Stimulated activated CD4-positive, alpha-beta T cell treated with anti-CD3 and anti-CD28 coated beads, Interleukin-1b, Interleukin-23, amount 100 ng/mL, for 1 hour (primary cell): ENCODE data around the gene UNC93A.
"Not testable (repeated sequence)": the region's sequence is repeated elsewhere in the genome, so short reads cannot be mapped to it uniquely, and the experiment has no call there.

Source experiments
- DNase-seq, 2 donors: peaks; one replicate each; pipeline ENCODE4 v3.0.0-alpha.2; 2020; ENCODE audit warnings: low read depth in 2 of 2

The UNC93A gene

DNA sequence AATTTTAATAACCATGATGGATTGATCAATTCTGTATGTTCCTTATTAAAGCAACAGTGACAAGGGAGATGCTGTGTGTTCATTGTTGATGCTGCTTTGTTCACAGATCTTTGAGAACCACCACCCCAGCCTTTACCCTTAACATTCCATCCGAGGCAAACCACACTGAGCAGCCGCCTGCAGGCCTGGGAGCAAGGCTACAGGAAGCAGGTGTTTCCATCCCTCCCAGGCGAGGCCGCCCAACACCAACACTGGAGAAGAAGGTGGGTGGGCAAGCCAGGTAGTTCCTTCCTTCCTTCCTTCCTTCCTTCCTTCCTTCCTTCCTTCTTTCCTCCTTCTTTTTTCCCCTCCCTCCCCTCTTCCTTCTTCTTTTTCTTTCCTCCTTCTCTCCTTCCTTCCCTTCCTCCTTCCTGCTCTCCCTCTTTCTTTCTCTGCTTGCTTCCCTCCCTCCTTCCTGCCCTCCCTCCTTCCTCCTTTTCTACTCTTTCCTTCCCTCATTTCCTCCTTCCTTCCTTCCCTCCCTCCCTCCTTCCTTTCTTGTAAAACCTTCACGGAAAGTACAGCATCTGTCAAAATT is 47.5 kb downstream of the UNC93A start:
- no peak for DNase-seq

DNA sequence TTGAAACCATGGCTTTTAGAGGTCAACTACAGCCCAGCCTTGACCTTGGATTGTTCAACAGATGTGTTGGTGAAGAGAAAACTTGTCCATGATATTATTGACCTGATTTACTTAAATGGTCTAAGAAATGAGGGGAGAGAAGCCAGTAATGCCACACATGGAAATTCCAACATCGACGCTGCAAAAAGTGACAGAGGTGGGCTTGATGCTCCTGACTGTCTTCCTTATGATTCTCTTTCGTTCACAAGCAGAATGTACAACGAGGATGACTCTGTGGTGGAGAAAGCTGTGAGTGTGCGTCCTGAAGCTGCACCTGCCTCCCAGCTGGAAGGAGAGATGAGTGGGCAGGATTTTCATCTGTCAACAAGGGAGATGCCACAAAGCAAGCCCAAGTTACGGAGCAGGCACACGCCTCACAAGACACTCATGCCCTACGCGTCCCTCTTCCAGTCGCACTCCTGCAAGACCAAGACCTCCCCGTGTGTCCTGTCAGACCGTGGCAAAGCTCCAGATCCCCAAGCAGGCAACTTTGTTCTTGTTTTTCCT is 50.0 kb downstream of the UNC93A start:
- no peak for DNase-seq

DNA sequence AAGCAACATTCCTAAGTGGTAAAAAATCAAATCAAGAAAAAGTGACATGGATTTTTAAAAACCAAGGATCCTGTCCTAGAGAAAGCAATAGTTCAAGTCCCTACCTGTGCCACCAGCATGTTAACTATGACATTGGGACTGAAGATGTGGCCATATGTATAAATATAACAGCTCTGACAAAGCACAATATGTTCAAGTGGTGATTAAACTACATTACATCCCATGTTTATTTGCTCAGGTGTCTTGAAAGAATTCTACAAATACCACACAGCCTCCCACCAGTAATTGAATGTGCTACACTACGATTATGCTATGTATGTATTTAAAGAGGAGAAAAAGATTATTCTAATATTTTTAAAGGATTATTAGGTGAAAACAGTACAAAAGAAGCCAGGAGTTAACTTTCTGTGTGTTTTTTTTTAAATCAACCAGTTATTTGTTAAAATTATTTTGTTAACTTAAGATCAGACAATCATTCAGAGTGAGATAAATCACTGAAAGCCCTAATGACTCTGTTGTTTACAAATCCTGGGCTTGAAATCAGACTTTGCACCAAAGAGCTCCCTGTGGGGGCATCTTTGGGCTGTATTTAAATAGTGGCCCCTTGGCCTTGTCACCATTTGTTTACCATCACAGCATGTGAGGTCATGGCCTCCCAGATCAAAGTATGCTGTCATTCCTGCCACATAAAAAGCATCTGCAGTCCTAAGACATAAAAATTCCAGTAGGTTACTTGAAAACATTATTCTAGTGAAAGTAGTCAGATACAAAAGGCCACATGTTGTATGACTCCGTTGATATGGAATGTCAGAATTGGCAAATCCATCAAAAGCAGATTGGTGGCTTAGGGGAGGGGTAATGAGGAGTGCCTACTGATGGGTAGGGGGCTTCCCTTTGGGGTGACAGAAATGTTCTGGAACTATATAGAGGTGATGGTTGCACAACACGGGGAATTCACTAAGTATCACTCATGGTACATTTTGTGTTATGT is 50.8 kb downstream of the UNC93A start:
- DNase-seq = no peak

DNA sequence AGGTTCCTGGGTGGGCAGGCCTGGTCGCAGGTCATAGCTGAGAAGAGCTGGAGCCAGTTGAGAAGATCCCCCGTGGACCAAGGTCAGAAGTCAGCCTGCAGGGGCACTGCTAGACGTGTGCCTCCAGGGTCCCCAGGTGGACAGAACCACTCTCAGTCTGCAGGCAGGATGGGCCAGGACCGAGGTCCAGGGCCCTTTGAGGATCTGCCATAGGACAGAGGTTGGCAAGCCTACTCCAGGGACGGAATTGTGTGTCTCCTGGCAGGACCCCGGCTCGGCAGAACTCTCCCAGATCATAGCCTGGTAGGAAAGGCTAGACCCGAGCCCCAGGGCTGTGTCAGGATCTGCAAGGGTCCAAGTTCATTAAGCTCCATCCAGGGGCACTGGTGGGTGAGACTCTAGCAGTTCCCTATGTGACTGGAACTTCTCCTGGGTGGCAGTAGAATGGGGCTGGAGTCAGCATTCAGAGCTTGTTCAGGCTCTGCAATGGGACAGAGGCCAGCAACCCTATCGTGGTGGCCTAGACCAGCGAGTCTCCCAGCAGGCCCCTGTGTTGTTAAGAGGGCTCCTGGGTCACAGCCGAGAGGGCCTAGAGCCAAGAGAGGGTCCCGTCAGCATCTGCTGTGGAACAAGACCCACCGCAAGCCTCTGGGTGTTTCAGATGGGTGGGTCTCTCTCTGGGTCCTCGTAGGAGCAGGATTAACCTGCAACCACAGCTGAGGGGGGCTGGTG is 51.9 kb downstream of the UNC93A start:
- no peak for DNase-seq

DNA sequence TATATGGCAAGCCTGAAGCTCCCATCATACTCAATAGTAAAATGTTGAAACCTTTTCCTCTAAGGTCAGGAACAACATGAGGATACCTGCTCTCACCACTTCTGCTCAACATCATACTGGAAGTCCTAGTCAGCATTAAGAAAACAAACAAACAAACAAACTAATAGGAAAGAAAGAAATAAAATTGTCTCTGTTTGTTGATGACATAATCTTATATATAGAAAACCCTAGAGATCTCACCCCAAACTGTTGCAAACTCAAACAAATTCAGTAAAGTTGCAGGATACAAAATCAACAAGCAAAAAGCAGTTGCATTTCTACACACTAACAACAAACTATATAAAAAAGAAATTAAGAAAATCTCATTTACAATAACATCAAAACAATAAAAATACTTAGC is 54.2 kb downstream of the UNC93A start:
- no peak for DNase-seq

DNA sequence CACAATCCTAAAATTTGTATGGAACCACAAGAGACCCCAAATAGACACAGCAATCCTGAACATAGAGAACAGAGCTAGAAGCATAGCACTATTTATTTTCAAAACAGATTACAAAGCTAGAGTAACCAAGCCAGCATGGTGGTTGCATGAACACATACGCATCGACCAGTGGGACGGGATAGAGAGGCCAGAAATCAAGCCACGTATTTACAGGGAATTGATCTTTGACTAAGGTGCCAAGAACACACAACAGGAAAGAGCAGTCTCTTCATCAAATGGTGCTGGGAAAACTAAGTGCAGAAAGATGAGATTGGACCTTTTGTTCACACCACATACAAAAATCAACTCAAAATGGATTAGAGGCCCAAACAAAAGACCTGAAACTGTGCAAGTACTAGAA is 54.8 kb downstream of the UNC93A start:
- no peak for DNase-seq

DNA sequence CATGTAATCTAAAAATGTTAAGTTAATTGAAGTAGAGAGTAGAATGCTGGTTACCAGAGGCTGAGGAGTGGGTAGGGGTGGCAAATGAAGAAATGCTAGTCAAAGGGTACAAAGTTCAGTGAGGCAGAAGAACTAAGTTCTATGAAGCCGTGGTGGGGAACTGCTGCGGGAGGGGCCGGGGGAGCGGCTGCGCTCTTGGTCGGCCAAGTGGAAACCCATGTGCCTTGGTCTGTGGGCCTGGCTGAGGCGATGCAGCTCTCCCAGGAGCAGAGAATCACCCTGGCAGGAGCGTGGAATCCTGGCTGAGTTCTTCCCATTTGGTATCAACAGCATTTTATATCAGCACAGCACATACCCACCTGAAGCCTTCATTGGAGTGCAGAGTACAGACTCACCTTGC is 56.1 kb downstream of the UNC93A start:
- DNase-seq = no peak

DNA sequence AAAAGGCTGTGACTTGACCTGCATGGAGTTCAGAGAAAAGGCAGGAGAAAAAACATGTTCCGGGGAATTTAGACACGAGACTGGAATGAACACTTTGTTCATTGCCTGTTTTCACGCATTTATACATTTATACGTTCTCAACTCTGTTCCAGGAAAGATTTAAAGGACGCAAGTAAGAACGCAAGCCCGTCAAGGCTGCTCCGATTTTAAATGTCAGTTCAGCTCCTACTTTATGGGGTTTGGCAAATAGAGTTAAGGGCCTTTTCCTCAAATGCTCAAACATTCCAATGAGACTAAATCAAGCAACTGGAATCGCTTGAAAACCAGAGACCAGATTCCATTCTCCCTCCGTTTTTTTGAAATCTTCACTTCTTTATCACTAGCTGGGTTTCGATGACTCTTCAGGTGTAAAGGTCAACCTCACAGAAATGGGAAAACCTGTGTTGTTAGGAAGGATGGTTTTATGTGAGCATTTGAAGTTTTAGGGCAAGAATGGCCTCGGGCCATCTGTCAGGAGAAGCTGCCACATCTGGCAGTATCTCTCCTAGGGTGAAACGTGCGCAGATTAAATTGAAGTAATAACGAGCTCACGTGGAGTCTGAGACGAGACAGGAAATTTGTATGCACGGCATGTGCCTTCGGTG is 58.6 kb downstream of the UNC93A start:
- DNase-seq = no peak

DNA sequence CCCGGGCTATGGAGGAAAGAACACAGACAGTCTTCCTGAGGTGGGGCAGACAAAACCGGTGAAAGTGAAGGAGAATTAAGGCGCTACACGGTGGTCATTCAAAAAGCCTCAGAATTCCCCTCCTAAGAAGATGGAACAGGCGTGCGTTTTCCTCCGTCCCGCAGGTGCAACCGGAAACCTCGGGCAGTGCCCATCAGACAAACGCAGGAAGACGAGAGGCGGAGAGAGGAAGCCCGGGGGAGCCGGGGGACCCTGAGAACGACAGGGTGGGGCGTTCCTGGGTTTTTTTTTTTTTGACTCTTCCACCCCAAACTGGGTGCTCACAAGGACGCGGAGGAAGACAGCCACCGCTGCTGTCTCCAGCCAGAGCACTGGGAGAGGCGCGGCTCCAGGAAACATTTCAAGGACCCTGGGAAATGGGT is 59.2 kb downstream of the UNC93A start:
- DNase-seq = no peak

DNA sequence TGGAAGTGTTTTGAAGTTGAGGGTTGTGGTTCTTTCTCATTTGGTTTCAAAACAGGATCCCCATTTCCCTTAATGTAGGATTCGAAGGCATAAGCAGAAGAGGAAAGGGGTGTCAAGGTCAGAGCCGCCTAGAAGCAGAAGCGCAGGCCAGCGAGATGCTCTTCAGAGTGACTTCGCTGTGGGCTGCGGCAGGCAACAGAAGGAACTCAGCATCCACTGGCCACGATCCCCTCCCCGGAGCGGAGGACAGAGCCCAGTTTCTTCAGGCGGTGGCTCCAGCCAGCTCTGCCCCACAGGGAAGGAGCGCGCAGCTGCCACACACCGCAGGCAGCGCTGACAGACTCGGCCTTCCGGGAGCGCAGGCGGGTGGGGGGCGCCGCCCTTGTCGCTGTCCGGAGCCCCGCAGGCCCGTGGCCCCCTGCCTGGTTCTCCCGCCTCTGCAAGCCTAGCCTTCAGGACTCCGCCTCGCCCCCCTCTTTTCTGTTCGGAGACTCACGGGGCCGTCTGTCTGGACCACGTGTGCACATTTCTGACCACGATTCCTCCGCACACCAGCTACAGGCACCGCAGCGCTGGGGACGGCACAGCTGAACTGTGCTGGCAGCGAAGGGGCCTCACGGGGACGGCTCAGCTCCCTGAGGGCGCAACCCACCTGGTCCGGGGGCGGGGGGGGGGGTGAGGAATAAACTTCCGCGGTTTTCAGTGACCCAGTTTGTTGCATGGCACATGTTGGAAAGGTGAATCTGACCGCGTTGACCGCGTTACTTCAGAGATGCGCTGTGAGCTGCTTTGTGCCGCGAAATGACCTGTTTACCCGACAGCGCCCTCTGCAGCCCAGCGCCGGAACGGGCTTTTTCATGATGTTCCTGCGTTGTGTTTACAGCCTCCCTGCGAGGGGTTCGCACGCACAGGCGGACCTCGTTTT is 59.9 kb downstream of the UNC93A start:
- peak; percentile 62 to 72 for DNase-seq

DNA sequence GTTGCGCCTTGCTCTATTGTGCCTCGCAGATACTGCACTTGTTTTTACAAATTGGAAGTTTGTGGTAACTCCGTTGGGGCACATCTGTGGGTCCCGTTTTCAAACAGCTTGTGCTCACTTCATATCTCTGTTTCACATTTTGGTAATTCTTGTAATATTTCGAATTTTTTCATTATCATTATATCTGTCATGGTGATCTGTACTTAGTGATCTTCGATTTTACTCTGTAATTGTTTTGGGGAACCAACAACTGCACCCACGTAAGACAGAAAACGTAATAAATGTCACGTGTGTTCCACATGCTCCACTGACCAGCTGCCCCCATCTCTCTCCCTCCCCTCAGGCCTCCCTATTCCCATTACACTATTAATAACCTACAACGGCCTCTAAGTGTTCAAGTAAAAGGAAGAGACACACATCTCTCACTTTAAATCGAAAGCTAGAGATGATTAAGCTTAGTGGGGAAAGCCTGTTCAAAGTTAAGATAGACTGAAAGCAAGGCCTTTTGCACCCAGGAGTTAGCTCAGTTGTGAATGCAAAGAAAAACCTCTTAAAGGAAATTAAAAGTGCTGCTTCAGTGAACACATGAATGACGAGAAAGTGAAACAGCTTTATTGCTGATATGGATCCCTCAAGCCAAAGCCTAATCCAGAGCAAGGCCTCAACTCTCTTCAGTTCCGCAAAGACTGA is 60.7 kb downstream of the UNC93A start:
- DNase-seq = no peak

DNA sequence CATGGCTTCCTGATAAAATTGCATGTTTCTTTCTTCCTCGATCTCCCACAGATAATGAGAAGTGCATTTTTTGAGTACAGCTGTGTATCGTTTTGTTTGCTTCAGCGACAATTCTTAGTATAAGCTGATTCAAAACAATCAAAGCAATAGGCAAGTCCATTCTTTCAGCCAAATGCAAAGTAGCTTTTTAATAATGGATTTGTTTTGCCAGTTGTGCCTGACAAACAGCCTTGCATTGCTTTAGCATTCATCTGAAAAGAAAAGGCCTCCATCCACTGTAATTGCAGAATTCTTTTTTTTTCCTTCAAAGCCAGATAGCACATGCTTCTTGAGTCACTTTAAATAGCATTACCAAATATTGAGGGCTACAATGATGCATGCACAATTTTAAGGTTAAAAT is 65.8 kb downstream of the UNC93A start:
- DNase-seq = no peak

DNA sequence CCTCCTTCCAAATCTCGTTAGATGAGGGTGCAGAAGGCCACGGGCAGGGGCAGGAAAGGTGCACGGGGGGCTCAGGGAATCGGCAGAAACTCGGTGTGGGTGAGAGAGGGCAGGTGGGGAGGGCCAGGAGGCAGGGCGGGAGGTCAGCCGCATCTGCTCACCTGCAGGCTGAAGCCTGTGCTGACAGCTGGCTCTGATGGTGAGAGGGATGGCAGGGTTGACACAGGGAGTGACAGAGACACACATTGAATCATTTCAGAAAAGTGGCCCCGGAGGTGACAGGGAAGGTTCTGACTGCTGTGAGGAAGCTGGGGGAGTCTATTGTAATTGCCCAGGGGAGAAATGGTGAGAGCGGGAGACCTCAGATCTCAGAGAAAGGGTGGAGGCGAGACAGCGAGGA is 67.3 kb downstream of the UNC93A start:
- DNase-seq = not testable (repeated sequence)

DNA sequence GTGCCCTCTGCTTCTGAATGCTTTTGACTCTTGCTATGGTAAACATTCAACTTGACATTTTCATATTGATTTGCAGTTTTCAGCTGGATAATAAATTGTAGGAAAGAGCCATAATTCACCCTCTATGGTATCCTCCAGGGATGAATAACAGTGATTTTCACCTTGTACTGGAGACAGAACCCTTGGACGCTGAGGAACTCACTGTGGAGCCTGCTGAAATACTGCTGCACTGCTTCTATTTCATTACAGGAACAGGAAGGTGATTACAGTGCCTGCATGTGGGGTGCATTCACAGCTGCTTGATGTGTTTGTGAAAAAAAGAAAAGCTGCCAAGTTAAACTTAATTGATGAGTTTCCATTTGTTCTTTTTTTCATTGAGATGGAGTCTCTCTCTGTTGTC is 70.1 kb downstream of the UNC93A start:
- DNase-seq = not testable (repeated sequence)
